Gastrocnemius medialis (tissue), 4 donors: Measurements from ENCODE around the gene METTL21C. TPM values are rescaled to one million over a fixed set of nuclear protein-coding genes. Genes with fewer than 3 reads are reported as not detected.
A peak's percentile ranks its signal among the peaks of the same experiment; 100 is the strongest.

Experiments
- ATAC-seq, 2 donors: fragments of 150-250 bp; one replicate each; pipeline ENCODE4 v1.9.1; 2016
- DNase-seq, 2 donors: peaks; one replicate each; pipeline ENCODE4 v3.0.0-alpha.2; 2019
- H3K27ac ChIP-seq, 4 donors: fragments of 200-600 bp; sonication (generic); 1 replicate in 1 of 4; 2 replicates in 3 of 4; pipeline ENCODE4 v1.5.1; 2016 to 2018; ENCODE audit warnings: mild to moderate bottlenecking in 2 of 4, moderate library complexity in 1 of 4
- H3K27me3 ChIP-seq, 3 donors: fragments of 200-600 bp; sonication (generic) in 2 of 3; 1 replicate in 1 of 3; 2 replicates in 2 of 3; pipeline versions ENCODE4 v1.5.1 to v1.6.0; 2016 to 2019; ENCODE audit warnings: mild to moderate bottlenecking in 1 of 3, moderate library complexity in 1 of 3
- H3K36me3 ChIP-seq, 2 donors: fragments of 200-600 bp; sonication (generic) in 1 of 2; one replicate each; pipeline ENCODE4 v1.5.1; 2017 to 2018
- H3K4me1 ChIP-seq, 2 donors: fragments of 200-600 bp; sonication (generic) in 1 of 2; one replicate each; pipeline ENCODE4 v1.5.1; 2016 to 2017; ENCODE audit warnings: mild to moderate bottlenecking in 2 of 2
- H3K4me3 ChIP-seq, 4 donors: fragments of 200-600 bp; sonication (generic) in 3 of 4; 1 replicate in 1 of 4; 2 replicates in 3 of 4; pipeline ENCODE4 v1.5.1; 2016 to 2019; ENCODE audit warnings: mild to moderate bottlenecking in 2 of 4
- H3K9me3 ChIP-seq, 3 donors: fragments of 200-600 bp; sonication (generic) in 2 of 3; 1 replicate in 1 of 3; 2 replicates in 2 of 3; pipeline ENCODE4 v1.5.1; 2016 to 2019
- CTCF ChIP-seq, 5 experiments: fragments of 450-650 bp in 3 of 5; fragments of 200-600 bp in 2 of 5; sonication (generic) in 2 of 5; IDR thresholded peaks in 4 of 5; conservative IDR thresholded peaks in 1 of 5; 1 replicate in 4 of 5; 2 replicates in 1 of 5; pipeline ENCODE4 v1.5.1; 2016 to 2019; ENCODE audit warnings: antibody characterized with exemption in 5 of 5, mild to moderate bottlenecking in 3 of 5, moderate library complexity in 3 of 5
- POLR2A ChIP-seq, 2 donors: fragments of 450-650 bp; IDR thresholded peaks; one replicate each; pipeline ENCODE4 v1.6.1; 2017; ENCODE audit warnings: antibody characterized with exemption in 2 of 2, mild to moderate bottlenecking in 2 of 2, moderate library complexity in 2 of 2
- in situ Hi-C, 4 donors: fragments of 200-750 bp; cut with MboI; loops; one replicate each; pipeline versions ENCODE4 v1.15.0 to v1.8.0; 2017; ENCODE audit warnings: low sequenced_read_pairs in 4 of 4
- intact Hi-C: fragments of 100-400 bp; cut with DNase I; formaldehyde crosslinking; loops from one replicate; pipeline ENCODE4 v1.15.1; 2023; ENCODE audit warnings: low total_unique reads
- total RNA-seq, 4 donors: library from RNA; depleted of rRNA; stranded (reverse); fragments of >200 nt; gene quantifications; one replicate each; pipeline versions ENCODE4 v1.1.0 to v1.2.3, GENCODE V29; 2016

The METTL21C gene
- total RNA-seq, 4 donors from 2014 or later, result 2.2 TPM; not detected in 3

DNA sequence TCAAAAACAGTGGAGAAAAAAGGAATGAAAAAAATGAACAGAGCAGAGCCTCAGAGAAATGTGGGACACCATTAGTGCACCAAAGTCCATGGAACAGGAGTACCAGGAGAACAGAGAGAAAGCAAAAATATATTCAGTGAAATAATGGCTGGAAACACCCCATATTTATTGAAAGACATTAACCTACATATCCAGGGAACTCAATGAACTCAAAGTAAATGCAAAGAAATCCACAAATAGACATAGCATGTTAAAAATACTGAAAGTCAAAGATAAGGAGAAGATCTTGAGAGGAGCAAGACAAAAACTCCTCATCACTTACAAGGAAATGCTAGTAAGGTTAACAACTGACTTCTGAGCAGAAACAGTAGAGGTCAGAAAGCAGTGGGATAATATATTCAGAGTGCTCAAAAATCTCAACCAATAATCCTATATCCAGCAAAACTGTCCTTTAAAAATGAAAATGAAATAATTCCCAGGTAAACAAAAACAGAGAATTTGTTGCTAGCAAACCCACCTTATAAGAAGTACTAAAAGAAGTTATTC, 35.6 kb downstream of the METTL21C start:
- no peak overlapping the region for H3K4me3 ChIP-seq
- intact Hi-C loops, result no loop called here
- DNase-seq (no peak), ATAC-seq (no peak)
- H3K27ac ChIP-seq, result no peak overlapping the region
- no peaks in the 10 kb centered on the region for H3K9me3 ChIP-seq
- H3K4me1 ChIP-seq, result no peaks in the 10 kb centered on the region
- in situ Hi-C loops, result no loop called here
- no peak for TF ChIP-seq POLR2A (IDR thresholded peaks at IDR 0.05)
- no peak for TF ChIP-seq CTCF (IDR thresholded peaks at IDR 0.05 in 4 of 5, conservative IDR thresholded peaks at IDR 0.05 in 1 of 5)
- no peaks in the 10 kb centered on the region for H3K27me3 ChIP-seq
- H3K36me3 ChIP-seq, result peaks cover 0 to 59% of the 10 kb centered on the region in 2 donors

GRCh38 chr13:102658660-102659059, 36.2 kb downstream of the METTL21C start:
- in situ Hi-C loops, result no loop called here

DNA sequence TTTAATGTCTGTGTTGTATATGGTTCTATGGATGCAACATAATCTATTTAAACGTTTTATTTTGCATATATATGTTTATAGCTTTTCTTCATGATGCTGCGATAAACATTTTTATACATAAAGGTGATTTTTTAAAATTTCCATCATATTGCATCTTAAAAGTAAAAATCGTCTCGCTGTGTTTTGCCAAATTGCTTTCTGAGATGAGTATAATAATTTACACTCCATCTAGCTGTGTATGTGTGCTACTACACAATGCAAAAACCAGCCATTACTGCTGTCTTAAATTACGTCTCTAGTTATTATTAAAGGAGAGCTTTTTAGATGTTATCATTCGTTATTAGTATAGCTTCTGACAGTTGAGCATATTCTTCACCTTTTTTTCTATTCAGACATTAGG, 37.2 kb downstream of the METTL21C start:
- in situ Hi-C loops, result no loop called here

More at GRCh38 chr13:102658660-102659059, 36.2 kb downstream of the METTL21C start:
- no peaks in the 10 kb centered on the region for H3K27me3 ChIP-seq
- ATAC-seq, result no peak
- peaks cover 0 to 54% of the 10 kb centered on the region in 2 donors for H3K36me3 ChIP-seq
- TF ChIP-seq POLR2A (IDR thresholded peaks at IDR 0.05) (no peak), CTCF (IDR thresholded peaks at IDR 0.05 in 4 of 5, conservative IDR thresholded peaks at IDR 0.05 in 1 of 5) (no peak)
- H3K4me3 ChIP-seq, result no peak overlapping the region
- H3K9me3 ChIP-seq, result no peaks in the 10 kb centered on the region
- no peaks in the 10 kb centered on the region for H3K4me1 ChIP-seq
- no peak overlapping the region for H3K27ac ChIP-seq
- no peak for DNase-seq
- intact Hi-C loops, result no loop called here

GRCh38 chr13:102654756-102655155, 40.1 kb downstream of the METTL21C start:
- H3K9me3 ChIP-seq, result no peaks in the 10 kb centered on the region
- H3K4me1 ChIP-seq, result no peaks in the 10 kb centered on the region
- H3K27me3 ChIP-seq, result no peaks in the 10 kb centered on the region
- DNase-seq, result no peak
- no peak overlapping the region for H3K4me3 ChIP-seq
- in situ Hi-C loops, result no loop called here
- H3K36me3 ChIP-seq, result peaks cover 0 to 56% of the 10 kb centered on the region in 2 donors
- ATAC-seq, result no peak
- TF ChIP-seq POLR2A (IDR thresholded peaks at IDR 0.05) (no peak), CTCF (IDR thresholded peaks at IDR 0.05 in 4 of 5, conservative IDR thresholded peaks at IDR 0.05 in 1 of 5) (no peak)
- intact Hi-C loops, result no loop called here
- H3K27ac ChIP-seq, result no peak overlapping the region

More for the DNA sequence above, 37.2 kb downstream of the METTL21C start:
- no peaks in the 10 kb centered on the region for H3K4me1 ChIP-seq
- TF ChIP-seq CTCF (IDR thresholded peaks at IDR 0.05 in 4 of 5, conservative IDR thresholded peaks at IDR 0.05 in 1 of 5) (peak in 1 of 5 experiments; percentile 36), POLR2A (IDR thresholded peaks at IDR 0.05) (no peak)
- H3K9me3 ChIP-seq, result no peaks in the 10 kb centered on the region
- H3K4me3 ChIP-seq, result no peak overlapping the region
- H3K27me3 ChIP-seq, result no peaks in the 10 kb centered on the region
- no peak for ATAC-seq
- DNase-seq, result no peak
- intact Hi-C loops, result no loop called here
- H3K27ac ChIP-seq, result no peak overlapping the region
- H3K36me3 ChIP-seq, result peaks cover 0 to 48% of the 10 kb centered on the region in 2 donors

DNA sequence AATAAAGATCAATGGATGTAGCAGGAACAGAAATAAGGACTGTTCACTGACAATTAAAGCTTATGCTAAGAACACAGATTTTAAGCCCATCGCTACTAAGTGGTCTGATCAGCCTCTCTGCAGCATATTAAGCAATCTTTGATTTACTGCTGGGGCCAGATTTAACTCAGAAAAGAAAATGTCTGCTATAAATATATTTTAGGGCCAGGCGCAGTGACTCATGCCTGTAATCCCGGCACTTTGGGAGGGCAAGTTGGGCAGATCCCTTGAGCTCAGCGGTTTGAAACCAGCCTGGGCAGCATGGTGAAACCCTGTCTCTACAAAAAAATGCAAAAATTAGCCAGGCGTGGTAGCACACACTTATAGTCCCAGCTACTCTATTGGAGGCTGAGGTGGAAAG, 43.0 kb downstream of the METTL21C start:
- H3K4me3 ChIP-seq, result no peak overlapping the region
- ATAC-seq, result no peak
- peaks cover 0 to 58% of the 10 kb centered on the region in 2 donors for H3K36me3 ChIP-seq

More for the DNA sequence above, 43.0 kb downstream of the METTL21C start:
- intact Hi-C loops, result no loop called here
- Histone ChIP-seq H3K27ac (no peak overlapping the region), H3K4me1 (no peaks in the 10 kb centered on the region), H3K27me3 (no peaks in the 10 kb centered on the region), H3K9me3 (no peaks in the 10 kb centered on the region)
- in situ Hi-C loops, result no loop called here
- DNase-seq, result no peak
- no peak for TF ChIP-seq POLR2A (IDR thresholded peaks at IDR 0.05)
- no peak for TF ChIP-seq CTCF (IDR thresholded peaks at IDR 0.05 in 4 of 5, conservative IDR thresholded peaks at IDR 0.05 in 1 of 5)
